ENCODE results near the gene ADAM10. TPM values are rescaled to one million over a fixed set of nuclear protein-coding genes. Genes with fewer than 3 reads are reported as not detected.

The ADAM10 gene, protein sequence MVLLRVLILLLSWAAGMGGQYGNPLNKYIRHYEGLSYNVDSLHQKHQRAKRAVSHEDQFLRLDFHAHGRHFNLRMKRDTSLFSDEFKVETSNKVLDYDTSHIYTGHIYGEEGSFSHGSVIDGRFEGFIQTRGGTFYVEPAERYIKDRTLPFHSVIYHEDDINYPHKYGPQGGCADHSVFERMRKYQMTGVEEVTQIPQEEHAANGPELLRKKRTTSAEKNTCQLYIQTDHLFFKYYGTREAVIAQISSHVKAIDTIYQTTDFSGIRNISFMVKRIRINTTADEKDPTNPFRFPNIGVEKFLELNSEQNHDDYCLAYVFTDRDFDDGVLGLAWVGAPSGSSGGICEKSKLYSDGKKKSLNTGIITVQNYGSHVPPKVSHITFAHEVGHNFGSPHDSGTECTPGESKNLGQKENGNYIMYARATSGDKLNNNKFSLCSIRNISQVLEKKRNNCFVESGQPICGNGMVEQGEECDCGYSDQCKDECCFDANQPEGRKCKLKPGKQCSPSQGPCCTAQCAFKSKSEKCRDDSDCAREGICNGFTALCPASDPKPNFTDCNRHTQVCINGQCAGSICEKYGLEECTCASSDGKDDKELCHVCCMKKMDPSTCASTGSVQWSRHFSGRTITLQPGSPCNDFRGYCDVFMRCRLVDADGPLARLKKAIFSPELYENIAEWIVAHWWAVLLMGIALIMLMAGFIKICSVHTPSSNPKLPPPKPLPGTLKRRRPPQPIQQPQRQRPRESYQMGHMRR
- 100 to 1,000 TPM in 1 of 5 donors, 10 to 100 TPM in 4; 13.9 to 159 (median 21.0) TPM for total RNA-seq
- polyA plus RNA-seq, result 10 to 100 TPM in 1 of 3 donors, 1 to 10 TPM in 2; 5.8 to 10.0 (median 6.4) TPM
- long read RNA-seq, donor 1, result 0 reads
- long read RNA-seq, donor 2, full-length matches to known transcripts, result 7 of 7 reads
- long read RNA-seq, donor 2, partial matches to known transcripts, result 0 of 7 reads
- long read RNA-seq, donor 2, other reads (novel, unspliced or antisense), result 0 of 7 reads
- long read RNA-seq, donor 3, full-length matches to known transcripts, result 6 of 6 reads
- long read RNA-seq, donor 3, partial matches to known transcripts, result 0 of 6 reads
- long read RNA-seq, donor 3, other reads (novel, unspliced or antisense), result 0 of 6 reads
- long read RNA-seq, donor 4, full-length matches to known transcripts, result 1 of 1 reads
- long read RNA-seq, donor 4, partial matches to known transcripts, result 0 of 1 reads
- long read RNA-seq, donor 4, other reads (novel, unspliced or antisense), result 0 of 1 reads
- long read RNA-seq, donor 5, full-length matches to known transcripts, result 6 of 6 reads
- long read RNA-seq, donor 5, partial matches to known transcripts, result 0 of 6 reads
- long read RNA-seq, donor 5, other reads (novel, unspliced or antisense), result 0 of 6 reads
- long read RNA-seq, donor 6, full-length matches to known transcripts, result 11 of 16 reads
- long read RNA-seq, donor 6, partial matches to known transcripts, result 5 of 16 reads
- long read RNA-seq, donor 6, other reads (novel, unspliced or antisense), result 0 of 16 reads
- long read RNA-seq, donor 7, full-length matches to known transcripts, result 5 of 5 reads
- long read RNA-seq, donor 7, partial matches to known transcripts, result 0 of 5 reads
- long read RNA-seq, donor 7, other reads (novel, unspliced or antisense), result 0 of 5 reads
- long read RNA-seq, donor 8, full-length matches to known transcripts, result 3 of 8 reads
- long read RNA-seq, donor 8, partial matches to known transcripts, result 5 of 8 reads
- long read RNA-seq, donor 8, other reads (novel, unspliced or antisense), result 0 of 8 reads
- long read RNA-seq, donor 9, full-length matches to known transcripts, result 1 of 6 reads
- long read RNA-seq, donor 9, partial matches to known transcripts, result 5 of 6 reads
- long read RNA-seq, donor 9, other reads (novel, unspliced or antisense), result 0 of 6 reads
- long read RNA-seq, donor 10, full-length matches to known transcripts, result 2 of 2 reads
- long read RNA-seq, donor 10, partial matches to known transcripts, result 0 of 2 reads
- long read RNA-seq, donor 10, other reads (novel, unspliced or antisense), result 0 of 2 reads

DNA sequence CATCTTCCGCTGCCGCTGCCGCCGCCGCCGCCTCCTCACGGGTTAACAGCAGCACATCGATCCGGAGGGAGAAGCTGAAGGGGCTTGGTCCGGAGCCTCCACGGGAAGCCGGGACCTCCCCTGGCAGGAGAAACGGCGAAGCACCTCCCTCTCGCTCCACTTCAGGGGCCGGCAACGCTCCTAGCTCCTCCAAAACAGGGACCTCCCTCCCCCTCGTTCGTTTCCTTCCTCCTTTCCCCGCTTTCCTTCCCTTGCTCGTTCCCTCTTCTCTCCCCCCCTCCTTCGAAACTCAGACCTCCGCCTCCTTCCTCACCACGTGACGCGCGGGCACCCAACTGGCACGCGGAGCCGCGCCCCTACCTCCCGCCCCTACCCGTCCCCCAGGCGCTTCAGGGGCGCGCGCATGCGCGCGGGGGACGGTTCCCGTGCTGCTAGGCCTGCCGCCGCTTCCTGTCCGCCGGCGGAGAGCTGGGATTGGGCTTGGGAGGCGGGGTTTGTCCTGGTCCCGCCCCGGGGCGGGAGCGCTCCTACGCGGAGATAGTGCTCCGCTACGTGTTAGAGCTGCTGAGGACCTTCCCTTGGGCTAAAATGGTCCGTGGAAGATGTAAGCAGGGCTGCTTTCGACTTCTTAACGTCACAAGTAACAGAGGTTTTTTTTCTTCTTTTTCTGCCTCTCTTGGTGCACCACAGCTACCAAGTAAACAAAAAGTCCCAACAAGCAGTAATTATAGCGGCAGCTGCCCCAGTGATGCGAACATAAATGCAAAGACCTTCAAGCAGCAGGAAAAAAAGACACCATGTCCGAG, at the start of gene ADAM10:
TSS of gene ADAM10 (minus strand) at position 176 of the 806 bp plus-strand sequence. CDS start at position 3, 173 bp downstream.
- Histone ChIP-seq H3K27me3 (no peaks in the 10 kb centered on the region), H3K27ac (peak within 1 kb of the TSS; percentile 96 to 98 (median 97)), H3K4me3 (peak within 1 kb of the TSS; percentile 85 to 97 (median 96)), H3K4me1 (peaks cover 11 to 34% (median 24%) of the 10 kb centered on the region in 4 donors), H3K36me3 (no peaks in the 10 kb centered on the region), H3K9me3 (no peaks in the 10 kb centered on the region)
- TF ChIP-seq POLR2A (IDR thresholded peaks at IDR 0.05), result peak in 2 of 4 donors; percentile 39 to 85
- TF ChIP-seq POLR2AphosphoS5 (IDR thresholded peaks at IDR 0.05), result peak; percentile 67 to 90 (median 83)
- TF ChIP-seq, protein P1, sequence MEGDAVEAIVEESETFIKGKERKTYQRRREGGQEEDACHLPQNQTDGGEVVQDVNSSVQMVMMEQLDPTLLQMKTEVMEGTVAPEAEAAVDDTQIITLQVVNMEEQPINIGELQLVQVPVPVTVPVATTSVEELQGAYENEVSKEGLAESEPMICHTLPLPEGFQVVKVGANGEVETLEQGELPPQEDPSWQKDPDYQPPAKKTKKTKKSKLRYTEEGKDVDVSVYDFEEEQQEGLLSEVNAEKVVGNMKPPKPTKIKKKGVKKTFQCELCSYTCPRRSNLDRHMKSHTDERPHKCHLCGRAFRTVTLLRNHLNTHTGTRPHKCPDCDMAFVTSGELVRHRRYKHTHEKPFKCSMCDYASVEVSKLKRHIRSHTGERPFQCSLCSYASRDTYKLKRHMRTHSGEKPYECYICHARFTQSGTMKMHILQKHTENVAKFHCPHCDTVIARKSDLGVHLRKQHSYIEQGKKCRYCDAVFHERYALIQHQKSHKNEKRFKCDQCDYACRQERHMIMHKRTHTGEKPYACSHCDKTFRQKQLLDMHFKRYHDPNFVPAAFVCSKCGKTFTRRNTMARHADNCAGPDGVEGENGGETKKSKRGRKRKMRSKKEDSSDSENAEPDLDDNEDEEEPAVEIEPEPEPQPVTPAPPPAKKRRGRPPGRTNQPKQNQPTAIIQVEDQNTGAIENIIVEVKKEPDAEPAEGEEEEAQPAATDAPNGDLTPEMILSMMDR (IDR thresholded peaks at IDR 0.05), result no peak
- intact Hi-C loops (cut with DNase I; ENCODE audit: low total_unique reads), result loop anchor here (10.0 kb wide), 1 partner anchor 485 kb away; no protein-coding TSS in a partner anchor
- WGBS, 5 donors, result 1% methylated on average over 50 to 62 of the region's 62 CpGs
- DNase-seq, result peak; percentile 99

DNA sequence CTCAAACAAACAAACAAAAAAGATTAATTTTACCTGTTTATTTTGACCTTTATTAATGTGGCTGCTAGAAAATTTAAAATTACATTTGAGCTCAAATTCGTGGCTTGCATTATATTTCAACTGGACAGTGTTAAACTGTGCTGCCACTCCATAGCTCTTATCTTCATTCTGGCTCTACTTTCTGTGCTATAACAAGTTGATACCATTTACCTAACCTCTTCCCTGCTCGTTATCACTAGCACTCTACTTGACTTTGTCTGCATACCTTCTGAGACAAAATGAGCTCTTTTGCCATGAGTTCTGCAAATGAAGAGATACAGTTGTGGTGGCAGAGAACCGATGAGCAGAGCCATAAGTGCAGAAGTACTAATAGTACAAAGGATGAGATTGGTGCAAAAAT, 48.0 kb upstream of the ADAM10 start:
- no peaks in the 10 kb centered on the region for H3K9me3 ChIP-seq
- intact Hi-C loops (cut with DNase I; ENCODE audit: low total_unique reads), result no loop called here
- no peak for DNase-seq
- TF ChIP-seq POLR2A (IDR thresholded peaks at IDR 0.05) (no peak), EP300 (IDR thresholded peaks at IDR 0.05) (no peak), POLR2AphosphoS5 (IDR thresholded peaks at IDR 0.05) (no peak)
- TF ChIP-seq, protein P1 (IDR thresholded peaks at IDR 0.05), result no peak
- peaks cover 0 to 8% (median 4%) of the 10 kb centered on the region in 4 donors for H3K36me3 ChIP-seq
- H3K4me1 ChIP-seq, result peaks cover 0 to 14% (median 2%) of the 10 kb centered on the region in 4 donors
- no peaks in the 10 kb centered on the region for H3K27me3 ChIP-seq
- WGBS, 5 donors, result 40 to 71% (median 51%) methylated on average over 3 of the region's 3 CpGs
- no peak overlapping the region for H3K4me3 ChIP-seq
- H3K27ac ChIP-seq, result no peak overlapping the region

DNA sequence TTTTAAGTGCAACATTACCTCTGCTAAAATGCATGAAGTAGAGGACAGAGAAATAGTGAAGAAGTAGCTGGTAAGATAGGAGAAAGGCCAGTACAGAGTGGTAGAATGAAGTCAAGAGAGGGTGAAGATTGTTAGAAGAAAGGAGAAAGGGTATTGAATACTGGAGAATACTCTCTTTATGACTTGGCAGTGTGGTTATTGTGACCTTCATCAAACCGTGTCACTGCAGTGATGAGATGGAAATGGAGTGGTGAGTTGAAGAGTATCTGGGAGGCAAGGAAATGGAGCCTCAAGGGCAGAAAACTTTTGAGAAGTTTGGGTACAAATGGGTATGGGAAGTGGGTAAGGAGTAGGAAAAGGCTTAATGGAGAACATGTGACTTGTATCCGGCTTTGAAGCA, 46.3 kb upstream of the ADAM10 start:
- Histone ChIP-seq H3K9me3 (no peaks in the 10 kb centered on the region), H3K27ac (no peak overlapping the region), H3K4me3 (no peak overlapping the region), H3K36me3 (peaks cover 0 to 6% (median 5%) of the 10 kb centered on the region in 4 donors), H3K27me3 (no peaks in the 10 kb centered on the region), H3K4me1 (peaks cover 0 to 14% (median 2%) of the 10 kb centered on the region in 4 donors)
- WGBS, 5 donors, result 69 to 80% (median 75%) methylated on average over 2 of the region's 2 CpGs
- intact Hi-C loops (cut with DNase I; ENCODE audit: low total_unique reads), result no loop called here
- DNase-seq, result no peak
- TF ChIP-seq POLR2A (IDR thresholded peaks at IDR 0.05) (no peak), EP300 (IDR thresholded peaks at IDR 0.05) (no peak), POLR2AphosphoS5 (IDR thresholded peaks at IDR 0.05) (no peak)
- TF ChIP-seq, protein P1 (IDR thresholded peaks at IDR 0.05), result no peak

All from stomach (tissue), 19 donors.